Keratinocyte (primary cell): ENCODE measurements around the gene LY6G5B. TPM values are rescaled to one million over a fixed set of nuclear protein-coding genes. Genes with fewer than 3 reads are reported as not detected.

Experiments used
- DNase-seq: peaks from one replicate; pipeline ENCODE4 v3.0.0-alpha.2; 2011; ENCODE audit warnings: low read depth, missing footprints, low spot score
- FAIRE-seq: peaks from 2 replicates; lab custom pipeline; 2011; peaks lifted over from hg19 to GRCh38; lab: Jason Lieb, UNC
- H2AFZ ChIP-seq: 2 replicates; pipeline ENCODE4 v1.6.0; 2012; ENCODE audit warnings: low read length, control low read depth, inconsistent platforms; ENCODE audit not compliant: control insufficient read depth
- H3K27ac ChIP-seq: 2 replicates; pipeline ENCODE4 v1.5.1; 2011; ENCODE audit warnings: low read length; ENCODE audit not compliant: control insufficient read depth, insufficient read depth
- H3K27me3 ChIP-seq: 3 replicates; pipeline ENCODE4 v1.6.0; 2011; ENCODE audit warnings: low read length; ENCODE audit not compliant: control insufficient read depth, insufficient read depth; ENCODE audit errors: extremely low read depth
- H3K36me3 ChIP-seq, 2 experiments: 2 replicates in 1 of 2; 3 replicates in 1 of 2; pipeline ENCODE4 v1.5.1; 2011; ENCODE audit warnings: low read length in 2 of 2, mild to moderate bottlenecking in 1 of 2; ENCODE audit not compliant: control insufficient read depth in 2 of 2, insufficient read depth in 2 of 2; ENCODE audit errors: extremely low read depth in 1 of 2
- H3K4me1 ChIP-seq: 3 replicates; pipeline ENCODE4 v1.5.1; 2011; ENCODE audit warnings: low read length; ENCODE audit not compliant: control insufficient read depth, insufficient read depth; ENCODE audit errors: extremely low read depth
- H3K4me2 ChIP-seq: 3 replicates; pipeline ENCODE4 v1.6.0; 2011; ENCODE audit warnings: low read depth, low read length; ENCODE audit not compliant: control insufficient read depth, insufficient read depth; ENCODE audit errors: extremely low read depth
- H3K4me3 ChIP-seq, 3 experiments: fragments of 200-600 bp in 1 of 3; sonication (generic) in 1 of 3; 2 replicates in 2 of 3; 3 replicates in 1 of 3; pipeline ENCODE4 v1.5.1; 2011 to 2016; ENCODE audit warnings: low read length in 3 of 3, mild to moderate bottlenecking in 3 of 3, control low read depth in 2 of 3, inconsistent platforms in 1 of 3, low read depth in 1 of 3, mixed read lengths in 1 of 3, mixed run types in 1 of 3, moderate library complexity in 1 of 3; ENCODE audit not compliant: control insufficient read depth in 2 of 3, insufficient read depth in 2 of 3; ENCODE audit errors: extremely low read depth in 1 of 3
- H3K79me2 ChIP-seq: 2 replicates; pipeline ENCODE4 v1.6.0; 2012; ENCODE audit warnings: low read length; ENCODE audit not compliant: control insufficient read depth, insufficient read depth
- H3K9ac ChIP-seq: 3 replicates; pipeline ENCODE4 v1.6.0; 2011; ENCODE audit warnings: low read length; ENCODE audit not compliant: control insufficient read depth, insufficient read depth; ENCODE audit errors: extremely low read depth
- H3K9me1 ChIP-seq: 3 replicates; pipeline ENCODE4 v1.6.0; 2011; ENCODE audit warnings: low read length; ENCODE audit not compliant: control insufficient read depth, insufficient read depth; ENCODE audit errors: extremely low read depth
- H3K9me3 ChIP-seq: 2 replicates; pipeline ENCODE4 v1.5.1; 2012; ENCODE audit warnings: low read depth, low read length; ENCODE audit not compliant: control insufficient read depth
- H4K20me1 ChIP-seq: 3 replicates; pipeline ENCODE4 v1.6.0; 2011; ENCODE audit warnings: low read length; ENCODE audit not compliant: control insufficient read depth, insufficient read depth; ENCODE audit errors: extremely low read depth
- EZH2 ChIP-seq: IDR thresholded peaks from one replicate; pipeline ENCODE4 v1.6.1; 2012; ENCODE audit warnings: inconsistent platforms, mild to moderate bottlenecking, low read length, moderate library complexity
- dilution Hi-C: fragments of 300-500 bp; cut with MboI; formaldehyde crosslinking; loops from one replicate; pipeline ENCODE4 v1.7.0; 2020; ENCODE audit warnings: low sequenced_read_pairs; ENCODE audit not compliant: extremely low pct_ligation_motif_present
- polyA plus RNA-seq, 5 experiments: library from polyadenylated mRNA; depleted of rRNA in 3 of 5; stranded (reverse) in 3 of 5; stranded (forward) in 1 of 5; unstranded in 1 of 5; fragments of >200 nt; gene quantifications; 1 replicate in 1 of 5; 2 replicates in 3 of 5; 3 replicates in 1 of 5; pipeline versions ENCODE4 v1.2.1 to v1.2.3, GENCODE V29; 2011 to 2012; ENCODE audit warnings: missing spikeins in 2 of 5, low read depth in 1 of 5, low replicate concordance in 1 of 5
- TF ChIP-seq, protein P1 (sequence below), 3 experiments: IDR thresholded peaks in 1 of 3; conservative IDR thresholded peaks in 1 of 3; optimal IDR thresholded peaks in 1 of 3; 2 replicates in 2 of 3; 3 replicates in 1 of 3; pipeline versions ENCODE3 to v1.5.1; 2011; ENCODE audit warnings: low read length in 3 of 3, mild to moderate bottlenecking in 3 of 3, moderate library complexity in 2 of 3, control low read depth in 1 of 3, inconsistent platforms in 1 of 3; ENCODE audit not compliant: insufficient read depth in 2 of 3; ENCODE audit errors: extremely low read depth in 1 of 3

The LY6G5B gene
- polyA plus RNA-seq, 1 donor (not counting 4 experiments of a cell fraction or from before 2014, with no cell fraction given): 5.2 TPM

DNA sequence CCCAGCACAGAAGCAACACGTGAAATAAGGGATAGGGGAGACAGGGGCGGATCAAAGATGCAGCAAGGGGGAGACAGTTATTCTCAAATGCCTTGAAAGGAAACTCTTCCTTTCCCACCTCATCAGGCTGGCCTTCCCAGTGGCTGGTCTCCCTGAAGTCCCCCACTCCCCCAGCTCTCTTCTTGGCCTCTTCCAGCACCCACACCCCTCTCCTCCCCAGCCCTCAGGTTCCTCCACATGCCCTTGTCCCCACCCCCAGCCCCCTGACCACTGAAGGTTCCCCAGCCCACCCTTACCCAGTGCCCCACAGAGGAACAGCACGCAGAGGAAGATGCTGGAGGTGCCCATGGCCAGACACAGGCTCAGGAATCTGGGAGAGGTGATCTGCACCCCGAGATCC, 43.7 kb downstream of the LY6G5B start:
- Histone ChIP-seq H3K4me2 (no peak overlapping the region), H3K79me2 (no peaks in the 10 kb centered on the region), H3K4me3 (no peak overlapping the region), H3K9me1 (no peaks in the 10 kb centered on the region), H3K36me3 (no peaks in the 10 kb centered on the region), H3K4me1 (peaks cover 33% of the 10 kb centered on the region), H4K20me1 (no peaks in the 10 kb centered on the region), H3K27ac (no peak overlapping the region), H3K9me3 (no peaks in the 10 kb centered on the region), H3K27me3 (no peaks in the 10 kb centered on the region), H3K9ac (no peak overlapping the region), H2AFZ (no peak overlapping the region)
- no peak for FAIRE-seq
- TF ChIP-seq, protein P1, sequence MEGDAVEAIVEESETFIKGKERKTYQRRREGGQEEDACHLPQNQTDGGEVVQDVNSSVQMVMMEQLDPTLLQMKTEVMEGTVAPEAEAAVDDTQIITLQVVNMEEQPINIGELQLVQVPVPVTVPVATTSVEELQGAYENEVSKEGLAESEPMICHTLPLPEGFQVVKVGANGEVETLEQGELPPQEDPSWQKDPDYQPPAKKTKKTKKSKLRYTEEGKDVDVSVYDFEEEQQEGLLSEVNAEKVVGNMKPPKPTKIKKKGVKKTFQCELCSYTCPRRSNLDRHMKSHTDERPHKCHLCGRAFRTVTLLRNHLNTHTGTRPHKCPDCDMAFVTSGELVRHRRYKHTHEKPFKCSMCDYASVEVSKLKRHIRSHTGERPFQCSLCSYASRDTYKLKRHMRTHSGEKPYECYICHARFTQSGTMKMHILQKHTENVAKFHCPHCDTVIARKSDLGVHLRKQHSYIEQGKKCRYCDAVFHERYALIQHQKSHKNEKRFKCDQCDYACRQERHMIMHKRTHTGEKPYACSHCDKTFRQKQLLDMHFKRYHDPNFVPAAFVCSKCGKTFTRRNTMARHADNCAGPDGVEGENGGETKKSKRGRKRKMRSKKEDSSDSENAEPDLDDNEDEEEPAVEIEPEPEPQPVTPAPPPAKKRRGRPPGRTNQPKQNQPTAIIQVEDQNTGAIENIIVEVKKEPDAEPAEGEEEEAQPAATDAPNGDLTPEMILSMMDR (optimal IDR thresholded peaks at IDR 0.05 in 1 of 3, IDR thresholded peaks at IDR 0.05 in 1 of 3, conservative IDR thresholded peaks at IDR 0.05 in 1 of 3; ENCODE audit: extremely low read depth in 1 of 3, insufficient read depth in 2 of 3, low read length in 3 of 3): no peak
- TF ChIP-seq EZH2: no peak
- dilution Hi-C loops: no loop called here
- no peak for DNase-seq

DNA sequence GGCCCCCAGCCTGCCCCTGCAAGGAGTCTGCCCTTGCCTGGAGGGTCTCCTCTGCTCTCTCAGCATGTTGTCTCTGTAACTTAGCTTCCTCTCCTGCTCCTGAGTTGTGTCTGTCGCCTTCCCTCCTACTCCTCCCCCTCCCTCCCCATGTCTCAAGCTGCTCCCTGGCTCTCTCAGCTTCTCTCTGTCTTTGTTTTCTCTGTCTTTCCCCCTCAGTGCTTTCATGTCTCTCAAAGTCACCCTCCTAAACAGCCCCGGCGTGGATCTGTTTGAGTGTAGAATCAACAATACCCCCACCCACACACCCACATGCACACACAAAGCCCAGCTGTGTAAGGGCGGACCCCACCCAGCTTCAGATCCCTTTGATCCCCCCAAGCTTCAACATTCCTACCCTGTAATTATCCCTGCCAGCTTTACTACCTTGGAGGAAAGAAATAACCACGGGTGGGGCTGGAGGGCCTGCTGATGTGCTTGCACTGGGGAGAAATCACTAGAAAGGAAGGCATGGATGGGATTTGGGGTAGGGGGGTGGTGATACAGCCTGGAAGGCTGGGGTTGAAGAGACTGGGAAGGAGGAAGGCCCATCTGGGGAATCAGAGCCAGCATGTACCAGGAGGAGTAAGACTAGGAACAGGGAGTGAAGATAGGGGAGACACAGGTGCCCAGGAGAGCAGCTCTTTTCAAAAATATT, 44.4 kb downstream of the LY6G5B start:
- no peak overlapping the region for H3K9ac ChIP-seq
- no peaks in the 10 kb centered on the region for H3K79me2 ChIP-seq
- H4K20me1 ChIP-seq: no peaks in the 10 kb centered on the region
- dilution Hi-C loops: no loop called here
- H3K27ac ChIP-seq: no peak overlapping the region
- H3K4me1 ChIP-seq: peaks cover 39% of the 10 kb centered on the region
- peaks cover 2% of the 10 kb centered on the region for H3K9me1 ChIP-seq
- H3K27me3 ChIP-seq: no peaks in the 10 kb centered on the region
- no peak for TF ChIP-seq EZH2
- TF ChIP-seq, protein P1 (optimal IDR thresholded peaks at IDR 0.05 in 1 of 3, IDR thresholded peaks at IDR 0.05 in 1 of 3, conservative IDR thresholded peaks at IDR 0.05 in 1 of 3; ENCODE audit: extremely low read depth in 1 of 3, insufficient read depth in 2 of 3, low read length in 3 of 3): no peak
- peaks cover 0 to 4% of the 10 kb centered on the region in 2 experiments for H3K36me3 ChIP-seq
- DNase-seq: no peak
- no peaks in the 10 kb centered on the region for H3K9me3 ChIP-seq
- FAIRE-seq: no peak
- no peak overlapping the region for H3K4me2 ChIP-seq
- no peak overlapping the region for H2AFZ ChIP-seq
- no peak overlapping the region for H3K4me3 ChIP-seq
